Epithelial cell of alveolus of lung (primary cell): ENCODE results near the gene TEX14. TPM values are rescaled to one million over a fixed set of nuclear protein-coding genes. Genes with fewer than 3 reads are reported as not detected.

Source experiments
- total RNA-seq: library from RNA; depleted of rRNA; stranded (reverse); fragments of >200 nt; gene quantifications from 2 replicates; pipeline ENCODE4 v1.2.1, GENCODE V29; 2015

TEX14 gene
- under 0.01 TPM in 1 of 2 replicates, not detected in the other for total RNA-seq

GRCh38 chr17:58691701-58692238 lies at the start of gene TEX14:
TEX14 (minus strand) TSS chr17:58692045; CDS start chr17:58652001, 40,044 bp downstream.

GRCh38 chr17:58692239-58693055 lies 602 bp upstream of the TEX14 start, which contains the start of gene RAD51C:
RAD51C (plus strand) TSS chr17:58692602; CDS start chr17:58692644, 42 bp downstream.

GRCh38 chr17:58513965-58514769 lies 177.7 kb downstream of the TEX14 start, which contains the start of gene MTMR4:
MTMR4 (minus strand) TSS chr17:58514638; CDS start chr17:58514407, 231 bp downstream.

Other genes with a start within 250 kb of the TEX14 start
- gene HSF5, start 203.6 kb downstream of the TEX14 start, total RNA-seq = not detected in 2 replicates
- 30.0 and 31.9 TPM in 2 replicates for gene MTMR4, start 177.4 kb downstream of the TEX14 start, total RNA-seq
- 35.3 and 38.1 TPM in 2 replicates for gene RAD51C, start 557 bp upstream of the TEX14 start, total RNA-seq
- gene PPM1E, start 63.8 kb upstream of the TEX14 start, total RNA-seq = 0.16 and 1.0 TPM in 2 replicates